HG03135 (cell line): ENCODE measurements around the gene CNTN1.
"Not testable (repeated sequence)": the region's sequence is repeated elsewhere in the genome, so short reads cannot be mapped to it uniquely, and the experiment has no call there.

Source experiments
- ATAC-seq: cut with Tn5 transposase; IDR thresholded peaks from one replicate; pipeline ENCODE4 v1.9.1; 2021; ENCODE audit warnings: mild to moderate bottlenecking, moderate library complexity; ENCODE audit not compliant: unreplicated experiment

CNTN1 gene

DNA sequence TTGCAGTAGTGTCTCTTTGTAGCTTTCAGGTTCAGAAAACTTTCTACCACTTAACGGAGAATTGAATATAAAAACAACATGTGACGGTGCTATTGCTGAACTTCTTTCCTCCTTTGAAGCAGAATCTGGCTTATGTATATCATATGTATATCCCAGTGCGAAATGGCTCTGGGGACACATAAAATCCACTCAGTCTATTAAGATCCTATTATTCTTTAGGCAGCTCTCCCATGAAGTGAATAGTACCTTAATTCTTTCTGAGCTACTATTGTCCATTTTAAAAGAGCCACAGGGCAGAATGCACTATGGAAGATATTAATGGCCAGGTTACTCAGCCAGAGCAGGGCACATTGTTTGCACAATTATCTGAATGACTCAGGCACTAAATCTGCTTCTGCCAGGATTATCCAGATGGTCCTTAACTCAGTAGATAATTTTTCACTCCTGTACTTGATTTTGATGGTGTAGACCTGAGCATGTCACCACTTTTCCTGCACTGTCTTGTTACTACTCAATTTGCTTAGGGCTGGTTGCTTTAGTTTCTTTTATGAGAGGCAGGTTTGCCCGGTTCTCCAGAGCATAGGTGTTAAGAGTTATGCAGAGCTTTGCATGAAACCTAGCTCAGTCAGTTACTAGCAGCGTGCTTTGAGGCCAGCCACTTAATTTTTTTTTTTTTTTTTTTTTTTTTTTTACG is 5.5 kb downstream of the CNTN1 start:
- ATAC-seq, result no peak

DNA sequence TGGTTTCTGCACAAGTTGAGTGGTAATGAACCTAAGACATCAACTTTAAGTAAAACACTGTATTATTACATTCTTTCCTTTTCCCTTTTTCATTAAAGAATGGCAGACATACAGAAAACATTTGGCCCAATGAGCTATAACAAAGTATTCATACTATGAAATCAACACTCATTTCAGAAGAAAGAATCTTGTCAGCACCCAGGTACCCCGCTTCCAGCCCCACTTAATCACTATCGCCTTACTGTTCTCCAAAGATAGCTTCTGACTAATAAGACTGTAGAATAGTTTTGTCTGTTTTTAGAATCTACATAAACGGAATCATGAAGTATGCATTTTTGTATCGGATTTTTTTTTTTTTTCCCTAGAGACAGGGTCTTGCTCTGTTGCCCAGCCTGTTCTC is 9.5 kb downstream of the CNTN1 start:
- ATAC-seq, result no peak

DNA sequence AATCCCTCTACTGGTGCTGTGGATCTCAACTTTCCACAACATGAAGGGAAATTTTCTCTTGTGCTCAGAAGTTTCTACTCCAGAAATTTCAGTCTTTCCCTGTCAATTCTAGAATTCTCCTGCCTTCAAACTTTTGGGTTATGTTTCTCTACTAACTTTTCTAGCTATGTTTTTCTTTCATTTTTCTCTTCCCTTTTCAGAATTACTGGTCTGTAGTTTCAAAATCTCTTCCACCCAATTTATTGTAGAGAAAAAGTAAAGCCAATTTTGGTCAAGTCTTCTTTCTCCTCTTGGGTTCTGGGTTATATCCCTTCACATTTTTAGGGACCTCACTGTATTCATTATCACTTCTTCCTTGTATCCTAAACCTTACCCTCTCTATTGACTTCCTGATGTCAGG is 18.9 kb downstream of the CNTN1 start:
- ATAC-seq, result no peak

DNA sequence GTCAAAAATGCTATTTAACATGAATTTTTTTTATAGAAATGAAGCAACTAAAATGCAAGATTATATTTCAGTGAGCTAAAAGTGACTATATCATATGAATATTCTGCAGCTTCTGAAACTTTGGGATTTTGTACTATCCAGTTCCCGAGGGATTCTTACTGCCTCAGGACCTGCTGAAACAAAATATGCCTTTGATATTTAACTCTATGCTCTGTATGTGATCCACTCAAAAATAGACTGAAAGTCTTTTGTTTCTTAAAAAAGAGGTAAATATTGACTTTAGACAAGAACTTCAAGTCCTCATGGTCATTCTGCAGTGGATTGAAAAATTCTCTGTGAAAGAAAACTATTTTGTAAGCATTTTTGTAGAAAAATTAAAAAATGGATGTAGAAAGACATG is 22.4 kb downstream of the CNTN1 start:
- ATAC-seq, result no peak

DNA sequence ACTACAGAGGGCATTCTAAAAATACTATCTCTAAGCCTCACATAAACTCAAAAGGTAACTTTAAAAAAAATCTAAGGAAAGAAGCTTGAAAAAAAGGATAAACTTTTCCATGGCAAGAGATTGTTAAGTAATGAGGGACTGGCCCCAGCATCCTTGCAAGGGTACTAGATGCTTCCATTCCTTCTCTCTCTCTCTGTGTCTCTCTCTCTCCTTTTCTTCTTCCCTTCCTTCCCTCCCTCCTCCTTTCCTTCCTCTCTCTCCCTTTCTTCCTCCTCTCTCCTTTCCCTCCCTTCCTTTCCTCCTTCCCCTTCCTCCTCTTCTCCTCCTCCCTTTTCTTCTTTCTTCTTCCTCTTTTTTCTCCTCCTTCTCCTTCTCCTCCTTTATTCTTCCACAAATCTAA is 23.8 kb downstream of the CNTN1 start:
- ATAC-seq, result no peak

DNA sequence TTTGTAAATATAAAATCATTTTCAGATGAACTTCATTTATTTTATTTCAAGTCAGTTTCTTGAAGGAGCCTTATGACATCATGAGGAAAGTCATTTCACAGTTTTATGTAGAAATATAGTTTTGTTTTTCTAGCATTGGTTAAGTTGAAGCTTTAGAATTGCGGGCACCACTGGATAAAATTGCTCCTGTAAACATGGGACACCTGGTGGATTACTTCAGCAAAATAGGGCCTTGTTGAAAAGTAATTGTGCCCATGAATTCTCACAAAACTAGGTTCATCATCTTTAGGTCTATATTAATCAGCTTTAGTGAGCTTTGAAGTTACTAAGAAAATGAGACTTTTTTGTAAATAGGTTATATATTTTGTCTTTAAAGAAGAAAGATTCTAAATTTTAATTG is 25.3 kb downstream of the CNTN1 start:
- ATAC-seq, result no peak

DNA sequence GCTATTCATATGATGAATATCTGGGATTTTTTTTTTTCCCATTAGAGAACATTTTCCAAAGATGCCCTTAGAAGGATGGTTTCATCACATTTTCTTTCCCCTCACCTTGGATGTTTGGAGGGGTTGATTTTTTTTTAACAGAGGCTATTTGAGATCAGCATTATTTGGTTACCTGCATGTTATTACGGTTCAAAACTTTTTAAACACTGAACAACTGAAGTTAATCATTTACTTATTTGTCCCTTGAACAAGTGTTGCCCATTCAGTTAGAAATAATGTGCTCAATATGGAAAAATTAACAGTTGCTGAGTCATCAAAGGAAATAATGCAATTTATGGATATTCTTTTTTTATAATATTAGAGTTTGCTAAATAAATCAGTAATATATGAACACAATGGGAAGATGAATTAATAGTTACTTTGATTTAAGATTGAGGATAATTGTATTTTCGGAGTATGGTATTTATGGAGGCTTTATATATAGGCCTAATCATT is 26.7 kb downstream of the CNTN1 start:
- no peak for ATAC-seq

DNA sequence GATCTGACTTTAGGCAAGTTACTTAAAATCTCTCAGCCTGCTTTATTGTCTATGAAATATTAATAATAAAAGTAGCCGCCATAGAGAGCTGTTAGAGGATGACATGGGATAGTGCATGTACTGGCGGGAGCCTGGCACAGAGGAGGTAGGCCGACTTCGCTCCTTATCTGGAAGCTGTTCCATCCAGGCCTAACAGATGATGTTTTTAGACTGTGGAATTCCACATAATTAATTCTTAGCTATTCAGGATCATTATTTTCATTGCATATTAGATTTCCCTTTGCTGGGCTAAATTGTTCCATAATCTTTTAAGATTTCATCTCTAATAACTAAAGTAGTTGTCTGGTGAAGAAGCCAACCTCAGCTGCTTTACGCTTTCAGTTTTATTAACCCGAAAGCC is 30.8 kb downstream of the CNTN1 start:
- no peak for ATAC-seq

DNA sequence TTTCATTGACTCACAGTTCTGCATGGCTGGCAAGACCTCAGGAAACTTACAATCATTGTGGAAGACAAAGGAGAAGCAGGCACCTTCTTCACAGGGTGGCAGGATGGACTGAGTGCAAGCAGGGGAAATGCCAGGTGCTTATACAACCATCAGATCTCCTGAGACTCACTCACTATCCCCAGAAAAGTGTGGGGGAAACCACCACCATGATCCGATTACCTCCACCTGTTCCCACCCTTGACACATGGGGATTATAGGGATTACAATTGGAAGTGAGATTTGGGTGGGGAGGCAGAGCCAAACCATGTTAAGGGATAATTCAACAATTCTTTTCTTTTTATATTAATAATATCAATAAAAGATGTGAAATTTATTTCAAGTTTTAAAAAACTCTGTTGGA is 34.1 kb downstream of the CNTN1 start:
- ATAC-seq, result no peak

DNA sequence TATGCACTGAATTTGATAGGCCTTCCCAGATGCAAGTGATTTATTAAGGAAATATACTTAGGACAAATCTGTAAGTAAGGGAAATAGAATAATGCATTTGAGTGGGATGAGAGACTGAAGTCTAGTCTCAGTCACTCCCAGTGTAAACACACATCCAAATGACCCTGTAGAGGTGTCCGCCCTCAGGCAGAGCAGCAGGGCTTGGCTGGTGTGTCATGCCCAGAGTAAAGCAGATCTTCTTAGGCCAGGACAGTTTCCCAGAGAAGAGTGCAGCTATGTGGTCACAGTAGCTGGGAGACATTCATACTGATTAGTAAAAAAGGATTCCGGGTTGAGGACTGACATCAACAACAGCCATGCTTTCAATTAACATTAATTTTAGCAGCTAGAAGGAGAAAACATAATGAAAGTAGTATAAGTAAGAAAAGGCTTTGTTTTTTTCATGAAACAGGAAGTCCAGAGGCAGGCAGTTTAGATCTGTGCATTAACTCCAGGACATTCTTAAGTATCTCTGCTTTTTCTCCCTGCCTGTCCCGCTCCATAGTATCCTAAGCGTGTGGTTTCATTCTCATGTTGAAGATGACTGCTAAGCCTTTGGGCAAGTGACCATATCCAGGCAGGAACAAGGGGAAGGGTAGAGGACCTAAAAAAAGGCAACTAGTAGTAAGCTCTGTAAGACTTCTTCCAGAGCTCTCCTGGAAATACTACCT is 35.7 kb downstream of the CNTN1 start:
- ATAC-seq, result no peak

DNA sequence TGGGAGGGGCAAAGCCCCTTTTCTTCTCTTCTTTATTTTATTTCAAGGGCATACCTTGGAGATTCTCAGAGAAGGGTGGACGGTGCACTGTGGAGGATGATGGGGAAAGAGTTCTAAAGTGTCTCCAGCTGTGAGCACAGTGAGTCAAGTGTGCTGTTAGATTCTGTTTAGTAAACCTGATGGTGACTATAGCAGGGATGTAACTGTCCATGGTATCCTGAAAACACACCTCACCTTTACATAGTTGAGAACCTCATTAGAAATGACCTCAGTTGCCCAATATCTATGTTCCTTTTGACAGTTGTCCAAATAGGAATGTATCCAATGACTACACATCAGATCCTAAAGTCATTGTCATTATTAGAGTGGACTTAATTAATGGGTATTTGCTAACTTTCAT is 38.0 kb downstream of the CNTN1 start:
- ATAC-seq, result no peak

DNA sequence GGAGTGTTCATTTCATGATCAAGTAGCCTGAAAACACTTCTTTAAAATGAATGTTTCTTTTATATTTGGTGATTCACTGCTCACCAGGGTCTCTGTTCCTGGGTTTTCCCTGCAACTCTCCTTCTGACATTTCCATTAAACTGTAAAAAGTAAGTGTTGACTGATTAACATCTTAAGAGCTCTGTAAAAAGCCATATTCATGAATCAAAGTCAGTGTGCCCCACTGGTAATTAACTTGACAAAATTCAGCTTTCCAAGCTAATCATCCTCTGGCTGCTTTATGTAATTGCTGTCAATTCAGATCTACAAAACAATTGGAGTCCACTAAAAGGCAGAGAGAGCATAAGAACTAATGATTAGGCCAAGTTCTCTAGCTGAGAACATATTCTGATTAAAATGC is 41.6 kb downstream of the CNTN1 start:
- no peak for ATAC-seq

DNA sequence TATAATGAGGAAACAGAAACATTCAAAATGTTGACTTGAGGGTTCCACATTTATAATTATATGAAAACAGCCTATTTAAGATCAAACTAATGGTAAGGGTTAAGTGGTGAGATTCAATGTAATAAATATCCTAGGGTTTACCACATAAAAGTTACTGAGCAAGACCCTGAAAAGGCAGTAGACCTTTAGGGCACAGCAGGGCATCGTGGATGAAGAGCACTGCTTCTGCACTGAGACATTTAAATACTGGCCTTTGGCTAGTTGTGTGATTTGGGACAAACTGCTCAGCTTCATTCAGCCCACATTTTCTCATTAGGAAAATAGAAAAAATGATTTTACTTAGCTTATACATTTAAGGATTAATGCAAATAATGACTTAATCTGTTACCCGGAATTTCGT is 42.0 kb downstream of the CNTN1 start:
- ATAC-seq, result no peak

DNA sequence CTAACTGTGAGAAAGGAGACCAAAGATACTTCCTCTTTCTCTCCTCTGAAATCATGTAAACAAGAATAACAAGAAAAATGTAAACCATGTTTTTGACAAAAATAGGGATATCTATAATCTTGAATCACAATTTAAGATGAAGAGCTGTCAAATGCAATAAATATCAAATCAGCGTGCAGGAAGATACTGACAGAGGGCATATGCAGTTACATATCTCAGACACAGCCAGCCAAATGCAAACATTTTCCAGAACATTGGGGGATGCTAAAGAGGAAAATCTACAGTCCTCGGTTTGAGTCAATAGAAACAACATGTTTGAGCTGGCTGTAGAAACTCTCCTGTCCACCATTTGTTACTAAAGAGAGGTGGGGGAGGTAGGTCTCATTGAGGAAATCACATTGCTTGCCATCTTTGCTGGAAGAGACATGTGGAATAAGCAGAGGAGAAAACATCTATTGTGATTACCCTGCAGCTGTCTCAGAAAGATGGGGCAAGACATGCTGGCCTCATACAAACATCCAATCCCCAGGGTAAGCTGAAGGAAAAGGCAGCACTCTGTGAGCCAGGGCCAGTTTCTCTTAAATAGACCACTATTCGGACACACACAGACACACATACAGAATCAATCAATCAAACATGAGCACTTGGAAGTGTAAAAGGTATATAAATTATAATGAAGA is 43.5 kb downstream of the CNTN1 start:
- ATAC-seq, result no peak

DNA sequence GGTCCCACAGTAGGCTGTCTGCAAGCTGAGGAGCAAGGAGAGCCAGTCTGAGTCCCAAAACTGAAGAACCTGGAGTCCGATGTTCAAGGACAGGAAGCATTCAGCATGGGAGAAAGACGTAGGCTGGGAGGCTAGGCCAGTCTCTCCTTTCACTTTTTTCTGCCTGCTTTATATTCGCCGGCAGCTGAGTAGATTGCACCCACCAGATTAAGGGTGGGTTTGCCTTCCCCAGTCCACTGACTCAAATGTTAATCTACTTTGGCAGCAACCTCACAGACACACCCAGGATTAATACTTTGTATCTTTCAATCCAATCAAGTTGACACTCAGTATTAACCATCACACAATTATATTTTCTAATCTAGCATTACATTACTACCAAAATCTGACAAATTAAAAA is 45.2 kb downstream of the CNTN1 start:
- ATAC-seq, result not testable (repeated sequence)

DNA sequence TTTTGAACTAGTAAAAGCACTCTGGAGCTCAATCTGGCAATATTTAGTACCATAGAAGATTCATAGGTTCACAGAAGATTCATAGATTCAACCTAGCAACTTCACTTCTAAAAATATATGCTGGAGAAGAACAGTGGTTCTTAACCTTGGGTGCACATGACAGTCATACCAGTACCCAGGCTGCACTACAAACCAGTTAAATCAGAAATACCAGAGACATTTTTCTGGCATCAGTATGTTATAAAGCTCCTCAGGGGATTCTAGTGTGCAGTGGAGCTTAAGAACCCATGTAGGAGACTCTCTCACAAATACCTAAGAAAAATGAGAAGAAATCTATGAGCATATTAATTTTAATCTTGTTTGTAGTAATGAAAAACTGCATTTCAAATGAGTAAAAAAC is 46.6 kb downstream of the CNTN1 start:
- ATAC-seq, result no peak

DNA sequence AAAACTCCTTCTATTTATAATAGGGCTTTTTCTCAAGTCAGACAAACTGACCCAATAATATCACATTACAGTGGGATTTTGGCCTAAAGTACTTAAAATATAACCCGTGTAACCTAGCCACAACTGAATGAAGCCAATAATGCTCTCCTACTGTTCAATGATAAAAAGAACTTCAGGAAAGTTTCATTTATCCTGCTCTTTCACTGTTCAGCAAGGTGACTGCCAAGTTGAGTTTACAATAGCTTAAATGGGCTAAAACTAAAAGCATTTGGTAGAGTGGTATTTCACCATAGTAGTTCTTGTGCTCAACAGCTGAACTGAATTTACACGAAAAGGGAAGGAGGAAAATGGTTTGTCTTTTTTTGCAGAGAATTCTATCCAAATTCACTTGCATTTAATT is 49.8 kb downstream of the CNTN1 start:
- no peak for ATAC-seq

DNA sequence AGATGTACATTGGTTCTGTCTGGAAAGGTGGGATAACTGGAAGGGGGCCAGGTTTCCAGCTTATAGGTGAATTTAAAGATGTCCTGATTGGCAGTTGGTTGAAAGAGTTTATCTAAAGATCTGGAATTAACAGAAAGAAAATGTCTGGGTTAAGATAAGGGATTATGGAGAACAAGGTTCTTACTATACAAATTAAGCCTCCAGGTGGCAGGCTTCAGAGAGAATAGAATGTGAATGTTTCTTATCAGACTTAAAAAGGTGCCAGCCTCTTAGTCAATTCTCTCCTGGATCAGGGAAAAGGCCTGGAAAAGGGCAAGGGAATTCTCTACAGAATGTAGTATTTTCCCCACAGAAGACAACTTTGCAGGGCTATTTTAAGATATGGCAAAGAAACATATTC is 53.1 kb downstream of the CNTN1 start:
- ATAC-seq, result no peak

DNA sequence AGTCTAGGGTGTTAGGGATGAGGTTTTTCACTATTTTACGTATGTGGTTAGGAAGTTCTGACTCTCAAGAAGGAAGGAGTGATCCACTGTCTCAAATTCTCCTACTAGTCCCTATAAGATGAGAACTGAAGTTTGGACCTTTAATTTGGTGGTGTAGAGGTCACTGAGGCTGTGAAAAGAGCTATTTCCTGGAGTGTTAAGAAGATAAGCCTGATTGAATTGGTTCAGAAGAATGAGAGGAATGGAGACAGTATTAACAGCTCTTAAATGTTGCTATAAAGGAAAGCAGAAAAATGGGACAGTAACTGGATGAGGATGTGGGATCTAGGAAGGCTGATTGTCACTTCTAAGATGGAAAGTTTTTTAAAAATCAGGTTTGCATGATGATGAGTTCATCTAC is 57.6 kb downstream of the CNTN1 start:
- ATAC-seq, result no peak

DNA sequence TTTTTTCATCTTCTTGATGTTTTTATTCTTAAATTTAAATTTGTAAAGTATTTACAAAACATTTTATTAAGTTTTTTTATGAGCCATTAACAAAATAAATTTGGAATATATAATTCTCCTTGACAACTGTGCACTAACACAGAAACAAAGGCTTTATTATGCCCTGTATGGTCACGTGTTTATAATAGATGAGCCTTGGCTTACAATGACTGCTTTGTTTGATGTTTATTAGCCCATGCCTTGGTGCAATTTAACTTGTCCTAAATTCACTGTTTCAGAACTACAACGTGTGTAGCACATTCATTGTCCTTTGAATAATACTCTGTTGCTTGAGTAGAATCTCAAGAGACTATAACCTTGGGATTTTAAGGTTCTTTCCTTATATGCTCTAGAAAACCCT is 59.8 kb downstream of the CNTN1 start:
- ATAC-seq, result no peak

DNA sequence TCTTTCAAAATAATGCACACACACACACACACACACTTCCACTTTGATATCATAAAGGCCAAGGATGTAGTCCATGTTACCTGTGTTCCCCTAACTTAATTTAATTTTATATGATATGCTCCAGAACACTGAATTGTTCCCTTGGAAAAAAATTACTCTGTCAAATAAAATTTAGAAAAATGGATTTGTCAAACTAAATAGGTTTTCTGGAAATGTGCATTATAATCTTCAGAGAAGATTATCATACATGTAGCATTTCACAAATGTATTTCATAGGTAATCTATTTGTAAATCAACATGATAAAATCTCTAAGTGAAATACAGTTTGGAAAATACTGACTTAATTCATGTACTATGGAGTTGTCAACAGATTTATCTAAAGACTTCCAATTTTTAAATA is 68.6 kb downstream of the CNTN1 start:
- ATAC-seq, result no peak

DNA sequence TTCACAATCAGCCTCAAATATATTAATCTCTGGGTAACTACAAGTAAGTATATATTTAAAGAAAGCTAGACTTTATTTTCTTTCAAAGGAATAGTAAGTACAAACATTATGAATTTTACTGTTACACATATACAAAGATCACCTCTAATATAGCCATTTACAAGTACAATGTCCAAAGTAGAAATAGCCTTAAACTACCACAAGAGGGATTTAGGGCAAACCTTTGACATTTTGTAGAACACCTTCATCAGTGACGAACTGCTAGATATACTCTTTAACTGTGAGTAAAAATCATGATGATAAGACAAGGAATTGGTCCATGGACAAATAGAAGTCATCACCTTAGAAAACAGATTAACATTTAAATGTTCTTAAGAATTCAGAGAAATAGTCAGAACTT is 69.8 kb downstream of the CNTN1 start:
- ATAC-seq, result no peak
